ENCODE data around the gene SLC35A5. TPM values are rescaled to one million over a fixed set of nuclear protein-coding genes. Genes with fewer than 3 reads are reported as not detected.
A peak's percentile ranks its signal among the peaks of the same experiment; 100 is the strongest.

Gene SLC35A5
- total and polyA plus RNA-seq, 2 of the 13 experiments (the other 11 are each of a cell fraction or from before 2014, with no cell fraction given), result 15.5 to 26.5 TPM

DNA sequence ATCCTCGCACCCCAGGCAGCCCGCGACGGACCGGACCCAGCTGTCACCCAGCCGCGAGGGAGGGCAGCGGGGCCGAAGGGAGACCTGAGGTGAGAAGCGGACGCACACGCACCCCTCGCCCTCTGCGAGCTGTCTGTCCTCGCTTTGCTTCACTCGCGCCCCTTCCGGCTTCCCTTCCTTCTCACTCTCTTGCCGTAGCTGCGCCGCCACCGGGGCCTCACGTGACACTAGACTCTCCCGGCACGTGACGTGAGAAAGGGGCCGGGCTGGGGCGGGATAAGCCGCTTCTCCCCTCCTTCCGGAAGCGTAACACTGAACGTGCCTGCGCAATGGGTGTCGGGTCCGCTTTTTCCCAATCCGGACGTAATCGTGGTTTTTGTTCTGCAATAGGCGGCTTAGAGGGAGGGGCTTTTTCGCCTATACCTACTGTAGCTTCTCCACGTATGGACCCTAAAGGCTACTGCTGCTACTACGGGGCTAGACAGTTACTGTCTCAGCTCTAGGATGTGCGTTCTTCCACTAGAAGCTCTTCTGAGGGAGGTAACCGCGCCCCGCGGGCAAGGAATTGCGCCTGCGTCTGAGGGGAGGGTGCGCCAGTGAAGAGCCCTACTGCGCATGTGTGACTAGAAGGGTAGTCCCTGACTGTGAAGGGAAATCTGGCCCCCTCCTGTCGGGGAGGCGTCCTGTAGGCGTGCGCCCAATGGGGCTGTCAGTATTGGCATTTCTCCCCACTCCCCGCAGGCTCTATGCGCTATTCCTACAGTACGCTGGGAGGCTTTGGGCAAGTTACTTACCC lies at the start of gene SLC35A5, which contains the start of gene ATG3 (continued):
- TF ChIP-seq, protein P1, sequence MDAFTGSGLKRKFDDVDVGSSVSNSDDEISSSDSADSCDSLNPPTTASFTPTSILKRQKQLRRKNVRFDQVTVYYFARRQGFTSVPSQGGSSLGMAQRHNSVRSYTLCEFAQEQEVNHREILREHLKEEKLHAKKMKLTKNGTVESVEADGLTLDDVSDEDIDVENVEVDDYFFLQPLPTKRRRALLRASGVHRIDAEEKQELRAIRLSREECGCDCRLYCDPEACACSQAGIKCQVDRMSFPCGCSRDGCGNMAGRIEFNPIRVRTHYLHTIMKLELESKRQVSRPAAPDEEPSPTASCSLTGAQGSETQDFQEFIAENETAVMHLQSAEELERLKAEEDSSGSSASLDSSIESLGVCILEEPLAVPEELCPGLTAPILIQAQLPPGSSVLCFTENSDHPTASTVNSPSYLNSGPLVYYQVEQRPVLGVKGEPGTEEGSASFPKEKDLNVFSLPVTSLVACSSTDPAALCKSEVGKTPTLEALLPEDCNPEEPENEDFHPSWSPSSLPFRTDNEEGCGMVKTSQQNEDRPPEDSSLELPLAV (CRISPR knock-in tag; conservative IDR thresholded peaks at IDR 0.05; ENCODE audit: low read depth), result no peak
- no peak for TF ChIP-seq NONO (IDR thresholded peaks at IDR 0.05)
- peak; percentile 93 for TF ChIP-seq NONO (CRISPR knock-in tag; conservative IDR thresholded peaks at IDR 0.05)
- TF ChIP-seq, protein P2, sequence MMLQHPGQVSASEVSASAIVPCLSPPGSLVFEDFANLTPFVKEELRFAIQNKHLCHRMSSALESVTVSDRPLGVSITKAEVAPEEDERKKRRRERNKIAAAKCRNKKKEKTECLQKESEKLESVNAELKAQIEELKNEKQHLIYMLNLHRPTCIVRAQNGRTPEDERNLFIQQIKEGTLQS (CRISPR knock-in tag; IDR thresholded peaks at IDR 0.05), result no peak
- TF ChIP-seq ZNF468 (CRISPR knock-in tag; IDR thresholded peaks at IDR 0.05), result no peak
- TF ChIP-seq SP5 (CRISPR knock-in tag; IDR thresholded peaks at IDR 0.05; ENCODE audit: borderline replicate concordance, low read depth), result peak; percentile 83
- TF ChIP-seq, protein P3, sequence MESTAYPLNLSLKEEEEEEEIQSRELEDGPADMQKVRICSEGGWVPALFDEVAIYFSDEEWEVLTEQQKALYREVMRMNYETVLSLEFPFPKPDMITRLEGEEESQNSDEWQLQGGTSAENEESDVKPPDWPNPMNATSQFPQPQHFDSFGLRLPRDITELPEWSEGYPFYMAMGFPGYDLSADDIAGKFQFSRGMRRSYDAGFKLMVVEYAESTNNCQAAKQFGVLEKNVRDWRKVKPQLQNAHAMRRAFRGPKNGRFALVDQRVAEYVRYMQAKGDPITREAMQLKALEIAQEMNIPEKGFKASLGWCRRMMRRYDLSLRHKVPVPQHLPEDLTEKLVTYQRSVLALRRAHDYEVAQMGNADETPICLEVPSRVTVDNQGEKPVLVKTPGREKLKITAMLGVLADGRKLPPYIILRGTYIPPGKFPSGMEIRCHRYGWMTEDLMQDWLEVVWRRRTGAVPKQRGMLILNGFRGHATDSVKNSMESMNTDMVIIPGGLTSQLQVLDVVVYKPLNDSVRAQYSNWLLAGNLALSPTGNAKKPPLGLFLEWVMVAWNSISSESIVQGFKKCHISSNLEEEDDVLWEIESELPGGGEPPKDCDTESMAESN (CRISPR knock-in tag; conservative IDR thresholded peaks at IDR 0.05), result peak; percentile 80; the same call in 1 of the 2 replicates
- TF ChIP-seq, protein P4, sequence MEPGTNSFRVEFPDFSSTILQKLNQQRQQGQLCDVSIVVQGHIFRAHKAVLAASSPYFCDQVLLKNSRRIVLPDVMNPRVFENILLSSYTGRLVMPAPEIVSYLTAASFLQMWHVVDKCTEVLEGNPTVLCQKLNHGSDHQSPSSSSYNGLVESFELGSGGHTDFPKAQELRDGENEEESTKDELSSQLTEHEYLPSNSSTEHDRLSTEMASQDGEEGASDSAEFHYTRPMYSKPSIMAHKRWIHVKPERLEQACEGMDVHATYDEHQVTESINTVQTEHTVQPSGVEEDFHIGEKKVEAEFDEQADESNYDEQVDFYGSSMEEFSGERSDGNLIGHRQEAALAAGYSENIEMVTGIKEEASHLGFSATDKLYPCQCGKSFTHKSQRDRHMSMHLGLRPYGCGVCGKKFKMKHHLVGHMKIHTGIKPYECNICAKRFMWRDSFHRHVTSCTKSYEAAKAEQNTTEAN (CRISPR knock-in tag; conservative IDR thresholded peaks at IDR 0.05), result 0 out of 2 replicates have a peak, but pooled peaks have one; percentile 9
- TF ChIP-seq JUND (CRISPR knock-in tag; IDR thresholded peaks at IDR 0.05), result no peak
- TF ChIP-seq BHLHE40 (IDR thresholded peaks at IDR 0.05; ENCODE audit: low read length), result peak; percentile 99
- TF ChIP-seq FOXM1 (CRISPR knock-in tag; IDR thresholded peaks at IDR 0.05), result no peak
- TF ChIP-seq, protein P5, sequence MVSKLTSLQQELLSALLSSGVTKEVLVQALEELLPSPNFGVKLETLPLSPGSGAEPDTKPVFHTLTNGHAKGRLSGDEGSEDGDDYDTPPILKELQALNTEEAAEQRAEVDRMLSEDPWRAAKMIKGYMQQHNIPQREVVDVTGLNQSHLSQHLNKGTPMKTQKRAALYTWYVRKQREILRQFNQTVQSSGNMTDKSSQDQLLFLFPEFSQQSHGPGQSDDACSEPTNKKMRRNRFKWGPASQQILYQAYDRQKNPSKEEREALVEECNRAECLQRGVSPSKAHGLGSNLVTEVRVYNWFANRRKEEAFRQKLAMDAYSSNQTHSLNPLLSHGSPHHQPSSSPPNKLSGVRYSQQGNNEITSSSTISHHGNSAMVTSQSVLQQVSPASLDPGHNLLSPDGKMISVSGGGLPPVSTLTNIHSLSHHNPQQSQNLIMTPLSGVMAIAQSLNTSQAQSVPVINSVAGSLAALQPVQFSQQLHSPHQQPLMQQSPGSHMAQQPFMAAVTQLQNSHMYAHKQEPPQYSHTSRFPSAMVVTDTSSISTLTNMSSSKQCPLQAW (CRISPR knock-in tag; IDR thresholded peaks at IDR 0.05), result peak; percentile 74
- peak; percentile 58 for TF ChIP-seq MED8 (CRISPR knock-in tag; IDR thresholded peaks at IDR 0.05; ENCODE audit: insufficient replicate concordance)
- TF ChIP-seq ARNT (IDR thresholded peaks at IDR 0.05), result no peak
- peak; percentile 49 for TF ChIP-seq SKI (IDR thresholded peaks at IDR 0.05; ENCODE audit: partially characterized antibody)
- TF ChIP-seq, protein P6, sequence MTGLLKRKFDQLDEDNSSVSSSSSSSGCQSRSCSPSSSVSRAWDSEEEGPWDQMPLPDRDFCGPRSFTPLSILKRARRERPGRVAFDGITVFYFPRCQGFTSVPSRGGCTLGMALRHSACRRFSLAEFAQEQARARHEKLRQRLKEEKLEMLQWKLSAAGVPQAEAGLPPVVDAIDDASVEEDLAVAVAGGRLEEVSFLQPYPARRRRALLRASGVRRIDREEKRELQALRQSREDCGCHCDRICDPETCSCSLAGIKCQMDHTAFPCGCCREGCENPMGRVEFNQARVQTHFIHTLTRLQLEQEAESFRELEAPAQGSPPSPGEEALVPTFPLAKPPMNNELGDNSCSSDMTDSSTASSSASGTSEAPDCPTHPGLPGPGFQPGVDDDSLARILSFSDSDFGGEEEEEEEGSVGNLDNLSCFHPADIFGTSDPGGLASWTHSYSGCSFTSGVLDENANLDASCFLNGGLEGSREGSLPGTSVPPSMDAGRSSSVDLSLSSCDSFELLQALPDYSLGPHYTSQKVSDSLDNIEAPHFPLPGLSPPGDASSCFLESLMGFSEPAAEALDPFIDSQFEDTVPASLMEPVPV (CRISPR knock-in tag; IDR thresholded peaks at IDR 0.05), result peak; percentile 40; the same call in 1 of the 2 replicates

All from HepG2 (cell line).